ENCODE measurements around the gene CCDC137. TPM values are rescaled to one million over a fixed set of nuclear protein-coding genes. Genes with fewer than 3 reads are reported as not detected.

The CCDC137 gene
- total and polyA plus RNA-seq, 2 of the 13 experiments (the other 11 are each of a cell fraction or from before 2014, with no cell fraction given) = 14.6 to 39.1 TPM

DNA sequence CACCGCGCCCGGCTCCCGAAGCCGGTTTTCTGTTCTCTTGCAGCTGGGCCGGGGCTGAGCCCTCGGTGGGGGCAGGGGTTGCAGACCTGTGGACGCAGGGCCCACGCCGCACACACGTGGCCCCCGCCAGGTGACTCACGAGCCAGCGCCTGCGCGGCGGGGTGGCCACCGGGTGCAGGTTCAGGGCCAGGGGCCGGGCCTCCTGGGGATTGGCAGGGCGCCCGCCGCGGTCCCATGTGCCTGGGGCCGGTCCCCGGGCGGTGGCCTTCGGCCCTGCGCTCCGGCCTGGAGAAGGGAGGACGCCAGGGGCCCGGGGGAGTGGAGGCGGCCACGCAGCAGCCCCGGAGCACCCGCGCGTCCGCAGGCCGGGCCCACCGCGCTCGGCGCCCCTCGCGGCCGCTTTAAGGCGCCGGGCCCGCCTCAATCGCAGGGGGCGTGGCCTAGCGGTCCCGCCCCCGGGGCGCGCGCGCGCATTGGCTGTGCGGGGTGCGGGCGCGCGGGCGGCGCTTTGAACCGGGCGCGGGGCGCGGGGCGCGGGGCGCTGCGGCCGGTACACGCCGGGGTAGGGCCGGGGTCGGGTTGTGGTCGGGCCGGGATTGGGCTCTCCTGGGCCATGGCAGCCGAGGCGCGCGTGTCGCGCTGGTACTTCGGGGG, 45.4 kb downstream of the CCDC137 start, which contains the start of gene SLC25A10 (continued):
- TF ChIP-seq, protein P1, sequence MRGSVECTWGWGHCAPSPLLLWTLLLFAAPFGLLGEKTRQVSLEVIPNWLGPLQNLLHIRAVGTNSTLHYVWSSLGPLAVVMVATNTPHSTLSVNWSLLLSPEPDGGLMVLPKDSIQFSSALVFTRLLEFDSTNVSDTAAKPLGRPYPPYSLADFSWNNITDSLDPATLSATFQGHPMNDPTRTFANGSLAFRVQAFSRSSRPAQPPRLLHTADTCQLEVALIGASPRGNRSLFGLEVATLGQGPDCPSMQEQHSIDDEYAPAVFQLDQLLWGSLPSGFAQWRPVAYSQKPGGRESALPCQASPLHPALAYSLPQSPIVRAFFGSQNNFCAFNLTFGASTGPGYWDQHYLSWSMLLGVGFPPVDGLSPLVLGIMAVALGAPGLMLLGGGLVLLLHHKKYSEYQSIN (CRISPR knock-in tag; IDR thresholded peaks at IDR 0.05; ENCODE audit: borderline replicate concordance) = peak; percentile 94; the same call in 1 of the 2 replicates
- TF ChIP-seq, protein P2, sequence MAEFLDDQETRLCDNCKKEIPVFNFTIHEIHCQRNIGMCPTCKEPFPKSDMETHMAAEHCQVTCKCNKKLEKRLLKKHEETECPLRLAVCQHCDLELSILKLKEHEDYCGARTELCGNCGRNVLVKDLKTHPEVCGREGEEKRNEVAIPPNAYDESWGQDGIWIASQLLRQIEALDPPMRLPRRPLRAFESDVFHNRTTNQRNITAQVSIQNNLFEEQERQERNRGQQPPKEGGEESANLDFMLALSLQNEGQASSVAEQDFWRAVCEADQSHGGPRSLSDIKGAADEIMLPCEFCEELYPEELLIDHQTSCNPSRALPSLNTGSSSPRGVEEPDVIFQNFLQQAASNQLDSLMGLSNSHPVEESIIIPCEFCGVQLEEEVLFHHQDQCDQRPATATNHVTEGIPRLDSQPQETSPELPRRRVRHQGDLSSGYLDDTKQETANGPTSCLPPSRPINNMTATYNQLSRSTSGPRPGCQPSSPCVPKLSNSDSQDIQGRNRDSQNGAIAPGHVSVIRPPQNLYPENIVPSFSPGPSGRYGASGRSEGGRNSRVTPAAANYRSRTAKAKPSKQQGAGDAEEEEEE (CRISPR knock-in tag; IDR thresholded peaks at IDR 0.05; ENCODE audit: borderline replicate concordance) = no peak
- TF ChIP-seq, protein P3, sequence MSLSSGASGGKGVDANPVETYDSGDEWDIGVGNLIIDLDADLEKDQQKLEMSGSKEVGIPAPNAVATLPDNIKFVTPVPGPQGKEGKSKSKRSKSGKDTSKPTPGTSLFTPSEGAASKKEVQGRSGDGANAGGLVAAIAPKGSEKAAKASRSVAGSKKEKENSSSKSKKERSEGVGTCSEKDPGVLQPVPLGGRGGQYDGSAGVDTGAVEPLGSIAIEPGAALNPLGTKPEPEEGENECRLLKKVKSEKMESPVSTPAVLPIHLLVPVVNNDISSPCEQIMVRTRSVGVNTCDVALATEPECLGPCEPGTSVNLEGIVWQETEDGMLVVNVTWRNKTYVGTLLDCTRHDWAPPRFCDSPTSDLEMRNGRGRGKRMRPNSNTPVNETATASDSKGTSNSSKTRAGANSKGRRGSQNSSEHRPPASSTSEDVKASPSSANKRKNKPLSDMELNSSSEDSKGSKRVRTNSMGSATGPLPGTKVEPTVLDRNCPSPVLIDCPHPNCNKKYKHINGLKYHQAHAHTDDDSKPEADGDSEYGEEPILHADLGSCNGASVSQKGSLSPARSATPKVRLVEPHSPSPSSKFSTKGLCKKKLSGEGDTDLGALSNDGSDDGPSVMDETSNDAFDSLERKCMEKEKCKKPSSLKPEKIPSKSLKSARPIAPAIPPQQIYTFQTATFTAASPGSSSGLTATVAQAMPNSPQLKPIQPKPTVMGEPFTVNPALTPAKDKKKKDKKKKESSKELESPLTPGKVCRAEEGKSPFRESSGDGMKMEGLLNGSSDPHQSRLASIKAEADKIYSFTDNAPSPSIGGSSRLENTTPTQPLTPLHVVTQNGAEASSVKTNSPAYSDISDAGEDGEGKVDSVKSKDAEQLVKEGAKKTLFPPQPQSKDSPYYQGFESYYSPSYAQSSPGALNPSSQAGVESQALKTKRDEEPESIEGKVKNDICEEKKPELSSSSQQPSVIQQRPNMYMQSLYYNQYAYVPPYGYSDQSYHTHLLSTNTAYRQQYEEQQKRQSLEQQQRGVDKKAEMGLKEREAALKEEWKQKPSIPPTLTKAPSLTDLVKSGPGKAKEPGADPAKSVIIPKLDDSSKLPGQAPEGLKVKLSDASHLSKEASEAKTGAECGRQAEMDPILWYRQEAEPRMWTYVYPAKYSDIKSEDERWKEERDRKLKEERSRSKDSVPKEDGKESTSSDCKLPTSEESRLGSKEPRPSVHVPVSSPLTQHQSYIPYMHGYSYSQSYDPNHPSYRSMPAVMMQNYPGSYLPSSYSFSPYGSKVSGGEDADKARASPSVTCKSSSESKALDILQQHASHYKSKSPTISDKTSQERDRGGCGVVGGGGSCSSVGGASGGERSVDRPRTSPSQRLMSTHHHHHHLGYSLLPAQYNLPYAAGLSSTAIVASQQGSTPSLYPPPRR (CRISPR knock-in tag; IDR thresholded peaks at IDR 0.05; ENCODE audit: borderline replicate concordance) = peak; percentile 87
- TF ChIP-seq ZBTB21 (CRISPR knock-in tag; IDR thresholded peaks at IDR 0.05) (peak; percentile 60), ZNF614 (CRISPR knock-in tag; IDR thresholded peaks at IDR 0.05; ENCODE audit: borderline replicate concordance) (peak; percentile 96), ZNF333 (CRISPR knock-in tag; IDR thresholded peaks at IDR 0.05; ENCODE audit: borderline replicate concordance) (peak; percentile 98), XRCC5 (optimal IDR thresholded peaks at IDR 0.05; ENCODE audit: low read length) (no peak), ZHX2 (IDR thresholded peaks at IDR 0.05; ENCODE audit: low read depth) (no peak), ZHX2 (CRISPR knock-in tag; IDR thresholded peaks at IDR 0.05; ENCODE audit: borderline replicate concordance) (peak; percentile 99), MZF1 (CRISPR knock-in tag; IDR thresholded peaks at IDR 0.05; ENCODE audit: borderline replicate concordance) (peak; percentile 94; the same call in 1 of the 2 replicates), RXRA (CRISPR knock-in tag; IDR thresholded peaks at IDR 0.05) (peak; percentile 92), ZNF260 (CRISPR knock-in tag; IDR thresholded peaks at IDR 0.05; ENCODE audit: borderline replicate concordance, low read depth) (0 out of 2 replicates have a peak, but pooled peaks have one; percentile 90)
- TF ChIP-seq, protein P4, sequence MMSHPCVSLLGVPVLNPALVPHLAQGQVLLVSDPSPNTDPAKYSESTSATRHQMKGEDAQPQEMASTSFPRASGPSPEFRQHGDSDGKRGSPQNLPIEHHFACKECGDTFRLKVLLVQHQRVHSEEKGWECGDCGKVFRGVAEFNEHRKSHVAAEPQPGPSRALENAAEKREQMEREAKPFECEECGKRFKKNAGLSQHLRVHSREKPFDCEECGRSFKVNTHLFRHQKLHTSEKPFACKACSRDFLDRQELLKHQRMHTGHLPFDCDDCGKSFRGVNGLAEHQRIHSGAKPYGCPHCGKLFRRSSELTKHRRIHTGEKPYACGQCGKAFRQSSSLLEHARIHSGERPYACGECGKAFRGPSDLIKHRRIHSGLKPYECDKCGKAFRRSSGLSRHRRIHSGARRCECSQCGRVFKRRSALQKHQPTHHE (CRISPR knock-in tag; IDR thresholded peaks at IDR 0.05; ENCODE audit: borderline replicate concordance) = peak; percentile 82
